ENCODE measurements around the gene RNASE12.

DNA sequence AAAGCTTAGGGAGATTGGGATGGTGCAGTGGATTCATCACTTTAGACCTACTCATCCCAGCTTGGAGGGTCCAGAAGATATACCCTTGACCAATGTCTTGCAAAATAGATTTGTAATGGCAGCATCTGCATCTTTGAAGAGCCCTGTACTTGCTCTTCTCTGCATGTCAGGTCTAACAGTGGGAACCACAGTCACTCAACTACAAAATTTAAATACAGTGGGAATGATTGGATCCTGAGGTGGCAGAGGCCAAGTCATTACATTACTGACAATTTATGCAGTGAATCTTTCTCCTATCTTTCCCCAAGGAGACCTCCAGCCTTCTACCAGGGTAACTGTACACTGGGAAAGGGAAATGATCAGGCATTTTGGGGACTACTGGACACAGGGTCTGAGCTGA is 22.1 kb downstream of the RNASE12 start:
- TF ChIP-seq CTCF (IDR thresholded peaks at IDR 0.05) = no peak
- TF ChIP-seq POLR2A (IDR thresholded peaks at IDR 0.05) = no peak

All from vagina (tissue), 2 donors.